ENCODE results near the gene CCL15. TPM values are rescaled to one million over a fixed set of nuclear protein-coding genes. Genes with fewer than 3 reads are reported as not detected.

CCL15 gene
- total RNA-seq, 4 donors from 2014 or later = 4.1 to 63.9 (median 27.0) TPM

DNA sequence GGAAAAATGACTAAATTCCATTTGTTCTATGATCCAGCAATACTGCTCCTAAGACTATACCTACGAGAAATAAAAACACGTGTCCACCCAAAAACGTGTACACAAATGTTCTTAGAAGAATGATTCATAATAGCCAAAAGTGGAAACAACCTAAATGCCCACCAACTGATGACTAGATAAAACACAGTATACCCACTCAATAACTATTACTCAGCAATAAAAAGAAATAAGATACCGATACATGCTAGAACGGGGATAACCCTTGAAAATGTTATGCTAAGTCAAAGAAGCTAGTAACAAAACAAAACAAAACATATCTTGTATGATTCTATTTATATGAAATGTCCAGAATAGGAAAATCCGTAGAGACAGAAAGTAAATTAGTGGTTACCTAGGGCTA, 37.7 kb downstream of the CCL15 start:
- Histone ChIP-seq H3K4me3 (no peak overlapping the region), H3K36me3 (no peaks in the 10 kb centered on the region), H3K27me3 (no peaks in the 10 kb centered on the region), H3K9me3 (no peaks in the 10 kb centered on the region), H3K4me1 (no peaks in the 10 kb centered on the region), H3K27ac (no peak overlapping the region)
- no peak for DNase-seq
- TF ChIP-seq, protein P1, sequence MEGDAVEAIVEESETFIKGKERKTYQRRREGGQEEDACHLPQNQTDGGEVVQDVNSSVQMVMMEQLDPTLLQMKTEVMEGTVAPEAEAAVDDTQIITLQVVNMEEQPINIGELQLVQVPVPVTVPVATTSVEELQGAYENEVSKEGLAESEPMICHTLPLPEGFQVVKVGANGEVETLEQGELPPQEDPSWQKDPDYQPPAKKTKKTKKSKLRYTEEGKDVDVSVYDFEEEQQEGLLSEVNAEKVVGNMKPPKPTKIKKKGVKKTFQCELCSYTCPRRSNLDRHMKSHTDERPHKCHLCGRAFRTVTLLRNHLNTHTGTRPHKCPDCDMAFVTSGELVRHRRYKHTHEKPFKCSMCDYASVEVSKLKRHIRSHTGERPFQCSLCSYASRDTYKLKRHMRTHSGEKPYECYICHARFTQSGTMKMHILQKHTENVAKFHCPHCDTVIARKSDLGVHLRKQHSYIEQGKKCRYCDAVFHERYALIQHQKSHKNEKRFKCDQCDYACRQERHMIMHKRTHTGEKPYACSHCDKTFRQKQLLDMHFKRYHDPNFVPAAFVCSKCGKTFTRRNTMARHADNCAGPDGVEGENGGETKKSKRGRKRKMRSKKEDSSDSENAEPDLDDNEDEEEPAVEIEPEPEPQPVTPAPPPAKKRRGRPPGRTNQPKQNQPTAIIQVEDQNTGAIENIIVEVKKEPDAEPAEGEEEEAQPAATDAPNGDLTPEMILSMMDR (IDR thresholded peaks at IDR 0.05) = no peak
- TF ChIP-seq POLR2A (IDR thresholded peaks at IDR 0.05) = no peak

- Histone ChIP-seq H3K27me3 (no peaks in the 10 kb centered on the region), H3K27ac (no peak overlapping the region), H3K4me1 (no peaks in the 10 kb centered on the region), H3K36me3 (no peaks in the 10 kb centered on the region), H3K9me3 (no peaks in the 10 kb centered on the region), H3K4me3 (no peak overlapping the region)
- no peak for DNase-seq
- no peak for TF ChIP-seq POLR2A (IDR thresholded peaks at IDR 0.05)
- TF ChIP-seq, protein P1 (IDR thresholded peaks at IDR 0.05) = no peak
Observed at GRCh38 chr17:35953720-35954119, 47.6 kb downstream of the CCL15 start.

GRCh38 chr17:35949401-35949800, 52.0 kb downstream of the CCL15 start:
- TF ChIP-seq, protein P1 (IDR thresholded peaks at IDR 0.05) = no peak
- TF ChIP-seq POLR2A (IDR thresholded peaks at IDR 0.05) = no peak
- H3K4me3 ChIP-seq = no peak overlapping the region
- H3K36me3 ChIP-seq = no peaks in the 10 kb centered on the region
- DNase-seq = no peak
- no peak overlapping the region for H3K27ac ChIP-seq
- H3K9me3 ChIP-seq = no peaks in the 10 kb centered on the region
- H3K4me1 ChIP-seq = no peaks in the 10 kb centered on the region
- no peaks in the 10 kb centered on the region for H3K27me3 ChIP-seq

DNA sequence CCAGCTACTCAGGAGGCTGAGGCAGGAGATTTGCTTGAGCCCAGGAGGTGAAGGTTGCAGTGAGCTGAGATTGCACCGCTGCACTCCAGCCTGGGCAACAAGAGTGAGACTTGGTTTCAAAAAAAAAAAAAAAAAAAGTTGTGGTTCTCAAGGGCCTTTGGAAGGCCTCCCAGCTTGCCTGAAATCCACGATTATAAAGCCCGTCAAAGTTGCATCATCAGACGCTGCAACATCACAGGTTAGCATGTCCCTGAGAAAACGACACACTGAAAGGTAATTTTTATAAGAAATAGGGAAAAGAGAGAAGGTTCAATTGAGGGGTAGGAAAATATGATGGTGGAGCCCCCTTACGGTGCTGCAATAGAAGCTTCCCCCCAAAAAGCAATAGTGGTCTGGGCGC, 53.3 kb downstream of the CCL15 start:
- no peak for TF ChIP-seq POLR2A (IDR thresholded peaks at IDR 0.05)
- TF ChIP-seq, protein P1 (IDR thresholded peaks at IDR 0.05) = no peak
- H3K9me3 ChIP-seq = no peaks in the 10 kb centered on the region

More for the DNA sequence above, 53.3 kb downstream of the CCL15 start:
- Histone ChIP-seq H3K27ac (no peak overlapping the region), H3K27me3 (no peaks in the 10 kb centered on the region), H3K4me1 (no peaks in the 10 kb centered on the region), H3K36me3 (no peaks in the 10 kb centered on the region), H3K4me3 (no peak overlapping the region)
- no peak for DNase-seq

Other genes starting within 250 kb of the CCL15 start
- gene GAS2L2, start 248.3 kb downstream of the CCL15 start, total RNA-seq = not detected
- not detected for gene C17orf50, start 240.7 kb downstream of the CCL15 start, total RNA-seq
- 10 to 100 TPM in 3 of 4 donors, 1 to 10 TPM in 1; 3.3 to 85.3 (median 56.7) TPM for gene MMP28, start 205.9 kb downstream of the CCL15 start, total RNA-seq
- gene TAF15, start 192.1 kb downstream of the CCL15 start, total RNA-seq = 100 to 1,000 TPM in 1 of 4 donors, 10 to 100 TPM in 3; 51.1 to 119 (median 90.1) TPM
- not detected for gene HEATR9, start 132.7 kb downstream of the CCL15 start, total RNA-seq
- 10 to 100 TPM in 1 of 4 donors, 1 to 10 TPM in 3; 5.8 to 13.8 (median 9.2) TPM for gene CCL5, start 121.2 kb downstream of the CCL15 start, total RNA-seq
- 1 to 10 TPM in 1 of 4 donors, under 1 TPM in 1, not detected in 2; 0.88 to 1.9 TPM for gene RDM1, start 70.8 kb downstream of the CCL15 start, total RNA-seq
- not detected for gene LYZL6, start 57.8 kb downstream of the CCL15 start, total RNA-seq
- 1 to 10 TPM in 1 of 4 donors, under 1 TPM in 1, not detected in 2; 0.54 to 1.1 TPM for gene CCL16, start 20.1 kb downstream of the CCL15 start, total RNA-seq
- gene CCL14, start 14.8 kb downstream of the CCL15 start, total RNA-seq = 1 to 10 TPM; 6.3 to 8.3 (median 6.7) TPM
- gene CCL23, start 16.4 kb upstream of the CCL15 start, total RNA-seq = 1 to 10 TPM in 1 of 4 donors, not detected in 3; 3.6 TPM
- 1 to 10 TPM in 2 of 4 donors, not detected in 2; 3.3 to 3.9 TPM for gene CCL18, start 62.7 kb upstream of the CCL15 start, total RNA-seq
- gene CCL3, start 88.6 kb upstream of the CCL15 start, total RNA-seq = 1 to 10 TPM in 1 of 4 donors, under 1 TPM in 1, not detected in 2; 0.80 to 5.8 TPM
- 1 to 10 TPM in 2 of 4 donors, not detected in 2; 1.1 to 1.5 TPM for gene CCL4, start 102.3 kb upstream of the CCL15 start, total RNA-seq
- 10 to 100 TPM in 2 of 4 donors, 1 to 10 TPM in 2; 3.4 to 69.3 (median 11.7) TPM for gene TBC1D3B, start 175.1 kb upstream of the CCL15 start, total RNA-seq
- gene CCL3L1, start 195.2 kb upstream of the CCL15 start, total RNA-seq = 1 to 10 TPM in 1 of 4 donors, not detected in 3; 3.3 TPM
- gene CCL4L2, start 209.5 kb upstream of the CCL15 start, total RNA-seq = 10 to 100 TPM in 1 of 4 donors, 1 to 10 TPM in 1, not detected in 2; 1.3 to 24.8 TPM

All from Peyer's patch (tissue), 4 donors.